WTC11 (cell line): ENCODE measurements around the gene ZBTB7C.

ENCODE experiments used
- AFF4 ChIP-seq: sonication (generic); formaldehyde crosslinking; IDR thresholded peaks from 2 replicates; pipeline ENCODE4 v1.8.1; 2023; ENCODE audit warnings: mild to moderate bottlenecking, missing genetic modification reagents, borderline replicate concordance
- ATF2 ChIP-seq: sonication (generic); formaldehyde crosslinking; IDR thresholded peaks from 2 replicates; pipeline ENCODE4 v1.8.1; 2022; ENCODE audit warnings: low read depth, missing genetic modification reagents, borderline replicate concordance
- CTCF ChIP-seq: fragments of 200-600 bp; IDR thresholded peaks from 2 replicates; pipeline ENCODE4 v1.8.0; 2022; ENCODE audit warnings: antibody characterized with exemption
- GRHL2 ChIP-seq: fragments of 250-450 bp; sonication (Bioruptor Pico); IDR thresholded peaks from 2 replicates; pipeline ENCODE4 v1.8.0; 2022; ENCODE audit warnings: mild to moderate bottlenecking, moderate library complexity; ENCODE audit not compliant: insufficient replicate concordance, severe bottlenecking
- HMGXB4 ChIP-seq: sonication (generic); formaldehyde crosslinking; IDR thresholded peaks from 2 replicates; pipeline ENCODE4 v1.8.1; 2023; ENCODE audit warnings: mild to moderate bottlenecking, moderate library complexity, missing genetic modification reagents
- JUN ChIP-seq: sonication (generic); formaldehyde crosslinking; IDR thresholded peaks from 2 replicates; pipeline ENCODE4 v1.8.0; 2023; ENCODE audit warnings: mild to moderate bottlenecking, missing genetic modification reagents
- MAX ChIP-seq: sonication (generic); formaldehyde crosslinking; IDR thresholded peaks from 2 replicates; pipeline ENCODE4 v1.8.0; 2022; ENCODE audit warnings: mild to moderate bottlenecking, missing genetic modification reagents
- NR2C2 ChIP-seq: sonication (generic); formaldehyde crosslinking; IDR thresholded peaks from 2 replicates; pipeline ENCODE4 v1.8.0; 2022; ENCODE audit warnings: mild to moderate bottlenecking, missing genetic modification reagents
- TP53 ChIP-seq: sonication (generic); formaldehyde crosslinking; IDR thresholded peaks from 2 replicates; pipeline ENCODE4 v1.8.1; 2023; ENCODE audit warnings: mild to moderate bottlenecking, missing genetic modification reagents
- ZBTB21 ChIP-seq: sonication (generic); formaldehyde crosslinking; IDR thresholded peaks from 2 replicates; pipeline ENCODE4 v1.8.1; 2023; ENCODE audit warnings: mild to moderate bottlenecking, missing genetic modification reagents, borderline replicate concordance

GRCh38 chr18:48202006-48202348 is 207.2 kb downstream of the ZBTB7C start:
- TF ChIP-seq CTCF (no peak), GRHL2 (no peak), NR2C2 (CRISPR knock-in tag) (no peak), TP53 (CRISPR knock-in tag) (no peak), HMGXB4 (CRISPR knock-in tag) (no peak), JUN (no peak), ATF2 (CRISPR knock-in tag) (no peak), ZBTB21 (CRISPR knock-in tag) (no peak), MAX (no peak), AFF4 (CRISPR knock-in tag) (no peak)
